Duodenal mucosa (tissue), 2 donors: Measurements from ENCODE around the gene ARMC7.

Experiments
- H3K27ac ChIP-seq: one replicate; pipeline ENCODE4 v1.7.0; 2013; ENCODE audit warnings: low read depth, low read length
- H3K27me3 ChIP-seq, 2 donors: one replicate each; pipeline ENCODE4 v1.7.0; 2013; ENCODE audit warnings: low read length in 2 of 2, control low read depth in 1 of 2; ENCODE audit not compliant: insufficient read depth in 2 of 2, control insufficient read depth in 1 of 2
- H3K36me3 ChIP-seq, 2 donors: one replicate each; pipeline ENCODE4 v1.7.0; 2013; ENCODE audit warnings: low read length in 2 of 2, control low read depth in 1 of 2; ENCODE audit not compliant: insufficient read depth in 2 of 2, control insufficient read depth in 1 of 2
- H3K4me1 ChIP-seq, 2 donors: one replicate each; pipeline ENCODE4 v1.7.0; 2013; ENCODE audit warnings: low read length in 2 of 2, control low read depth in 1 of 2; ENCODE audit not compliant: insufficient read depth in 2 of 2, control insufficient read depth in 1 of 2
- H3K4me3 ChIP-seq, 2 donors: one replicate each; pipeline ENCODE4 v1.7.0; 2013; ENCODE audit warnings: low read length in 2 of 2, low read depth in 1 of 2
- H3K9ac ChIP-seq, 2 donors: one replicate each; pipeline ENCODE4 v1.7.0; 2013; ENCODE audit warnings: low read length in 2 of 2, low read depth in 1 of 2
- H3K9me3 ChIP-seq, 2 donors: one replicate each; pipeline ENCODE4 v1.7.0; 2013; ENCODE audit warnings: low read length in 2 of 2, control low read depth in 1 of 2; ENCODE audit not compliant: control insufficient read depth in 1 of 2

ARMC7 gene

DNA sequence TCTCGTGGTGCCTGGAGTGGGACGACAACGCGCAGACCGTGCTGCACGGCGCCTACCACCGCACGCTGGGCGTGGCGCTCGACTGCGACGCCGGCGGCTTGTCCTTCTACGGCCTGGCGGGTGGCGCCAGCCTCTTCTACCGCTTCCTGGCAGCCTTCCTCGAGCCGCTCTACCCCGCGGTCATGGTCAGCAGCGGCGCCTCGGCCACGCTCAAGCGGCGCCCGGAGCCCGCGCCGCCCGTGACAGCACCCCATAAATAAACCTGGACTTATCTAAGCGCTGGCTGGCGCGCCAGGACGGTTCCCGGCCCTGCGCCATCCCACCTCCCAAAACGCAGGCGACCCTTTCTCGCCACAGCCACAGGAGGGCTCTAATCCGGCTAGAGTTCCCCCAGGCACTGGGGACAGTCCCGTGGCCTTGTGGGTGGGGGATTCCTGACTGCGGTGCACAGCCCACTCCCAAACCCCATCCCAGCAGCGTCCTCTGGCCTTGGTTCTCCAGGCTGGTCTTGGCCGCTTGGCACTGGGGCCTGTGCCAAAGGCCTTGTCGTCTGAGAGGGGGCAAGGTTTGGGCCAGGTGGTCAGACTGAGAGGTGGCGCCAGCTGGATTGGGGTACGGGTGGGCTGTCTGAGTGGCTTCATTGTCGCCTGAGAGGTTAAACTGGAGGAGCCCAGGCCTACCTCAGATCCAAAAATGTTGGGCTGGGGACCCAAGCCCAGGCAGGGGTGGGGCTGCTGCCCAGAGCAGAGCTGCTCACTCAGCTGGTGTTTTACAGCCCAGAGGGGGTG is 32.1 kb upstream of the ARMC7 start:
- Histone ChIP-seq H3K36me3 (no peaks in the 10 kb centered on the region), H3K4me3 (peak overlapping the region; percentile 58 to 67), H3K9ac (peak overlapping the region; percentile 63 to 76), H3K9me3 (no peaks in the 10 kb centered on the region), H3K27me3 (no peaks in the 10 kb centered on the region), H3K4me1 (peaks cover 25 to 35% of the 10 kb centered on the region in 2 donors), H3K27ac (peak overlapping the region; percentile 70)

DNA sequence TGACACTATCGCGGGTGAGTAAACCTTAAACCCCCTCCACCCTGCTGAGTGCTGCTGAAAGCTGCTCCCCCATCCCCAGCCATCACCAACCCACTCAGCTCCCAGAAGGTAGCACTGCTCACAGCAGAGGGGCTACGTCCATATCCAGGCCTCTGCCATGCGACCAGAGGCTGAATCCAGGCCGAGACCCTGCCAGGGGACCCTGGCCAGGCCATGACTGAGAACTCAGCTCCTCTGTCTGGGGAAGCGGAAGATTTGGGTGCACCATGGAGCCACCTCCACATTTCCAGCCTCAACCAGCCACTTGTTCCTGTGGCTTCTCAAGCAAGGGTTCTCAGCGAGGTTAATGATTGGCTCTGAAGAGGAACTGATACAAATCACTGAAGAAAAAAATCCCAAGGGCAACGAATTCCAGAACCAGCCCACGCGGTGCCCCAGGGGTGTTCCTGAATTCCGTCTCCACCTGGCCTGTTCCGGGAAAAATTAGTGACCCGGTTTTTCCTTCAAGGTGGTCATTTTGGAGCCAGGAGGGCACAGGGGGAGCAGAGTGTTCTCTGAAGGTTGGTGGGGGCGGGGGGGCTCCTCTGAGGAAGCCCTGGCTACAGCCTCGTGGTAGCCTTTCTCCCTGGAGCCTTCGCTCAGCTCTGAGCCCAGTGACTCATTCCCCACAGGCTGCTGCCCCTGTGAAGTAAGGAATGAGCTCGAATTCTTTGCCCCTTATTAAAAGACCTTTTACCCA is 31.3 kb upstream of the ARMC7 start:
- Histone ChIP-seq H3K4me1 (peaks cover 25 to 35% of the 10 kb centered on the region in 2 donors), H3K4me3 (peak overlapping the region; percentile 58 to 67), H3K36me3 (no peaks in the 10 kb centered on the region), H3K27ac (peak overlapping the region; percentile 70), H3K9me3 (no peaks in the 10 kb centered on the region), H3K9ac (peak overlapping the region; percentile 63 to 76), H3K27me3 (no peaks in the 10 kb centered on the region)

DNA sequence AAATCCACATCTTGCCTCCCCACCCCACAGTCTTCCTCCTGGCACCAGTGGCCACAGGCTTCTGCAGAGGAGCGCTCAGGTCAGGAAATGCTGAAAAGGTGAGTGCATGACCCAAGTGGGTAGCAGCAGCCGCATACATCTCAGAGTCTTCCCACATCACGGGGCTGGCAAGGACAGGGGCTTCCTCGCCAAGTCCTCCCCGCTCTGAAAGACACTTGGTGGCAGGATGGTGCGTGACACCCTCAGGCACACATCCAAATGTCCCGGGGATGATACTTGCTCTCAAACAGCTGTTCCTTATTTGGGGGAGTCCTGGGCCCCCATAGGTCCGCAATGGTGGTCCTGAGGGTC is 30.8 kb upstream of the ARMC7 start:
- Histone ChIP-seq H3K27ac (no peak overlapping the region), H3K9ac (no peak overlapping the region), H3K4me3 (no peak overlapping the region), H3K27me3 (no peaks in the 10 kb centered on the region), H3K9me3 (no peaks in the 10 kb centered on the region), H3K36me3 (no peaks in the 10 kb centered on the region), H3K4me1 (peaks cover 29 to 38% of the 10 kb centered on the region in 2 donors)

DNA sequence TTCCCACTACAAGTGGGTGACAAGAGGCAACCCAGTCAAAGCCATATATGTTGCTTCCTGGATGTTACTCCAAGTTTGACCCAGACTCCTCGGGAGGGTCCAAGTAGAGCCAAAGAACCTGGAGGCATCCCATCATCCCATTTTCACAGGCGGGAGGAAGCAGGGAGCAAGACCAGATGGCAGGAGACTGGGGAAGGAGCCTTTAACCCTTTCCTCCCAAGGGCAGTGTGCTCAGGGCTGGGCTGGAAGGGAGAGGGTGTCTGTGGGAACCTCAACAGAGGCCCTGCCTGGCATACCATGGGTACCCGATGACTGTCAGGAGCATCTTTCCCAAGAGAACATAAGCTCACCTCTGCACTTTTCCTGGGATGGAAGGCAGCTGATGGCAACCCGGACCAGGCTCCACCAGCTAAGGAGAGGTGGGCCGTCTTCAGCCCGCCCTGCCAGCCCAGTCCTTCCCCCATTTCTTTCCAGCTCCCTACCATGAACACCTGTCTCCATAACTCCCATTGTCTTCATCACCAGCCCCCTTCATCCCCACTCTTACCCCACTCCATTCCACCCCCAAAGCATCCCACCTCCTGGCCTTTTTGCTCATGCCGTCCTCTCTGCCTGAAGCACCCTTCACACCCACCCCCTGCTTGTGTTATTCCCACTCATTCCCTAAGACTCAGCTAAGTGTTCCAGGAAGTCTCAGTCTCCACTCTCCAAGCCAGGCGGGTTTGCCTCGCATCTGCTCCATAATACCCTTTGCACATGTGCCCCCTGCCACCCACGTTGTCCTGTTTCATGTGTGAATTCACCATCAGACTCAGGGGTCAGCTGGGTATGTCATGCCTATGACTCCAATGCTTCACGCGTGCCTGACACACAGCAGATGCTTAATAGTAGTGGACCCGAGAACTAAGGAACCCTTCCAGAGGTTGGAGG is 27.9 kb upstream of the ARMC7 start:
- no peaks in the 10 kb centered on the region for H3K9me3 ChIP-seq
- no peak overlapping the region for H3K9ac ChIP-seq
- no peaks in the 10 kb centered on the region for H3K36me3 ChIP-seq
- H3K4me1 ChIP-seq, result peaks cover 40 to 47% of the 10 kb centered on the region in 2 donors
- no peak overlapping the region for H3K4me3 ChIP-seq
- H3K27me3 ChIP-seq, result no peaks in the 10 kb centered on the region
- H3K27ac ChIP-seq, result no peak overlapping the region

GRCh38 chr17:75082683-75083082 is 27.1 kb upstream of the ARMC7 start:
- Histone ChIP-seq H3K4me3 (no peak overlapping the region), H3K4me1 (peaks cover 42 to 44% of the 10 kb centered on the region in 2 donors), H3K9me3 (no peaks in the 10 kb centered on the region), H3K27me3 (no peaks in the 10 kb centered on the region), H3K9ac (no peak overlapping the region), H3K36me3 (no peaks in the 10 kb centered on the region), H3K27ac (no peak overlapping the region)

- no peaks in the 10 kb centered on the region for H3K9me3 ChIP-seq
- H3K27ac ChIP-seq, result no peak overlapping the region
- no peak overlapping the region for H3K9ac ChIP-seq
- H3K36me3 ChIP-seq, result no peaks in the 10 kb centered on the region
- no peak overlapping the region for H3K4me3 ChIP-seq
- no peaks in the 10 kb centered on the region for H3K27me3 ChIP-seq
- H3K4me1 ChIP-seq, result peaks cover 35 to 41% of the 10 kb centered on the region in 2 donors
Measured at GRCh38 chr17:75084039-75084660, 25.6 kb upstream of the ARMC7 start.

DNA sequence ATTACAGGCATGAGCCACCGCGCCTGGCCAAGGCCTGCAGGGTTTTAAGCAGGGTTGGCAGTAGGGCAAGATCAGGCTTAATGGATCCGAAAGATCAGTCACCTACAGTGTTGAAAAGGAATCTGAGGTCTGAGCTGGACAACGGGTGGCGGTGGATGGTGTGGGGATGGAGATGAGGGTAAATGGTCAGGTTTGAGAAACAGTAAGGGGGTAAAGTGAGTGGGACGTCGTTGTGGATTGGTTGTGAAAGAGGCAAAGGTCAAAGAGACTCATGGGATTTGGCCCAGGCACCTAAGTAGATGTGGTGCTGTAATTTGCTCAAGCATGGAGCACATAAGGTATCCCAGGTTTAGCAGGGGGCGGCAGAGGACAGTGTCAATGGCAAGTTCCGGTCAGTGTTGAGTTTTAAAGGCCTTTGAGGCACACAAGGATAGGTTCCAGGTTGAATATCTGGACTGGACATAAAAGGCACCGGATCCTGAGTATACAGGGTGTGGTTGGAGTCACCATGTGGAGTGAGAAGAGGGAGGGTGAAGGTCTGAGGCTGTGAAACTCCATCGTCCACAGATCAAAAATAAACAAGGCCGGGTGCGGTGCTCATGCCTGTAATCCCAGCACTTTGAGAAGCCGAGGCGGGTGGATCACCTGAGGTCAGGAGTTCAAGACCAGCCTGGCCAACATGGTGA is 23.1 kb upstream of the ARMC7 start:
- H3K4me1 ChIP-seq, result peaks cover 42 to 49% of the 10 kb centered on the region in 2 donors
- no peak overlapping the region for H3K4me3 ChIP-seq
- peak overlapping the region; percentile 94 for H3K27ac ChIP-seq

DNA sequence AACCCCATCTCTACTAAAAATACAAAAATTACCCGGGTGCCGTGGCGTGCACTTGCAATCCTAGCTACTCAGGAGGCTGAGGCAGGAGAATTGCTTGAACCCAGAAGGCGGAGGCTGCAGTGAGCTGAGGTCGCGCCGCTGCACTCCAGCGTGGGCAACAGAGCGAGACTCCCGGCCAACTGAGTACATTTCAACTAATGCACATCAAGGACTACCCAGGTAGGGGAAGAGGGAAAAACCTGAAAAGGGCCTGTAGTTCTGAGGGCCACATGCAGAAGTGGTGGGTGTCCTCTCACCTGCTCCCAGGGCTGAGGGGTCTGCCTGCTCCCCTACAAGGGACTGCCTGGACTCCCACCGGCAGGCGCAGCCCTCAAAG is 22.6 kb upstream of the ARMC7 start:
- Histone ChIP-seq H3K36me3 (no peaks in the 10 kb centered on the region), H3K4me3 (peak overlapping the region; percentile 73 to 83), H3K27ac (peak overlapping the region; percentile 94), H3K9me3 (no peaks in the 10 kb centered on the region), H3K4me1 (peaks cover 47 to 54% of the 10 kb centered on the region in 2 donors), H3K9ac (peak overlapping the region; percentile 75 to 92), H3K27me3 (no peaks in the 10 kb centered on the region)

More for the DNA sequence above, 23.1 kb upstream of the ARMC7 start:
- H3K9ac ChIP-seq, result peak overlapping the region in 1 of 2 donors; percentile 75
- no peaks in the 10 kb centered on the region for H3K27me3 ChIP-seq
- no peaks in the 10 kb centered on the region for H3K9me3 ChIP-seq
- H3K36me3 ChIP-seq, result no peaks in the 10 kb centered on the region
